Thyroid gland (tissue), 4 donors: ENCODE measurements around the gene TCF12.

Experiments
- CTCF ChIP-seq, 6 experiments: fragments of 200-600 bp in 3 of 6; fragments of 450-650 bp in 3 of 6; sonication (generic) in 3 of 6; IDR thresholded peaks; one replicate each; pipeline ENCODE4 v1.5.1; 2016 to 2019; ENCODE audit warnings: antibody characterized with exemption in 6 of 6, mild to moderate bottlenecking in 2 of 6, inconsistent platforms in 1 of 6, moderate library complexity in 1 of 6
- POLR2A ChIP-seq, 2 donors: fragments of 450-650 bp; IDR thresholded peaks; one replicate each; pipeline ENCODE4 v1.6.1; 2017; ENCODE audit warnings: antibody characterized with exemption in 2 of 2, mild to moderate bottlenecking in 2 of 2, moderate library complexity in 1 of 2

- TF ChIP-seq CTCF (IDR thresholded peaks at IDR 0.05) (no peak), POLR2A (IDR thresholded peaks at IDR 0.05) (no peak)
Observed at GRCh38 chr15:57124036-57124435, 205.6 kb downstream of the TCF12 start.
